GM04503 (cell line): ENCODE results near the gene ZNF761.
"Not testable (repeated sequence)": the region's sequence is repeated elsewhere in the genome, so short reads cannot be mapped to it uniquely, and the experiment has no call there.

ENCODE experiments used
- DNase-seq: peaks from one replicate; pipeline ENCODE4 v3.0.0-alpha.2; 2012; ENCODE audit warnings: low read depth

ZNF761 gene

GRCh38 chr19:53460131-53460721 lies 28.4 kb downstream of the ZNF761 start:
- not testable (repeated sequence) for DNase-seq

- no peak for DNase-seq
Observed at GRCh38 chr19:53461866-53462265, 30.1 kb downstream of the ZNF761 start.

GRCh38 chr19:53462861-53463260 lies 31.1 kb downstream of the ZNF761 start:
- DNase-seq: no peak

DNA sequence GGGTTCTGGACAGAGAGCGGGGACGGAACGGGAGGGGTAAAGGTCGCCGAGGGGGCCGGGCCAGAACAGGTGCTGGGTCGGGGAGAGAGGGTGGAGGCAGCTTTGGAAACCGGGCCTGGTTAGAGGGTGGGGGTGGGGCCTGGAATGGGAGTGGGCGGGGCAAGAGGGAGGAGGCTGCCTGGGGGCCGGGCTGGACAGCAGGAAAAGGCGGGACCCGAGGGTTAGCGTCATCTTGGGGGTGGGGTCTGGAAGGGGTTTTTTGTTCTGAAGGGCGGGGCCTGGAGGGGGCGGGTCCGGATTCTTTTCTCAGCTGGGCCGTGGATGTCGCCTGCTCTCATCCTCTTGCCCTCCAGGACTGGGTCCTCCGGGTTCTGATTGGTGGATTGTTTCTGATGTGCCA lies 31.5 kb downstream of the ZNF761 start:
- no peak for DNase-seq

DNA sequence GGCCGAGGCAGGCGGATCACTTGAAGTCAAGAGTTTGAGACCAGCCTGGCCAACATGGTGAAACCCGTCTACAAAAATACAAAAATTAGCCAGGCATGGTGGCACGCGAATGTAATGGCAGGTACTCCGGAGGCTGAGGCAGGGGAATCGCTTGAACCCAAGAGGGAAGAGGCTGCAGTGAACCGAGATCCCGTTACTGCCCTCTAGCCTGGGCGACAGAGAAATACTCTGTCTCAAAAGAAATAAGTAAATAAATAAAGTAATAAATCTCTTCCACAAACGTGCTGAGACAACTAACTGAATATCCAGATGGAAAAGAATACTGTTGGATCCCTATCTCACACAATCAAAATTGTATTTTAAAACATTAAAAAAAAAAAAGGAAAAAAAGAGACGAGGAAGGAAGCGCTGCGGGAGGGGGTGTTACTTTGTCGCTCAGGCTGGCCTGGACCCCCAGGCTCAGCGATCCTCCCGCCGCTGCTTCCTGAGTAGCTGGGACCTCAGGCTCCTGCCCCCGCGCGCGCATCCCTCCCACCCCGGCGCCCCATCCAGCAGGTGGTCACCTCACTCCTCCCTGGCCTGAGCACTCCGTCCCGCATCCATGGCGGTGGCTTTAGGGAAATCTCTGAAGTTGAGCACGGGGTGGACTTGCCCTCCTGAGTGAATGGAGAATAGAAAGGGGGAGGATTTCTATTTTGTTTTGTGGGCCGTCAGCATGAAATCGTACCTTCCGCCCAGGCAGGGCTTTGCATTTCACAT lies 35.1 kb downstream of the ZNF761 start:
- no peak for DNase-seq

- DNase-seq: peak; percentile 25
Observed at GRCh38 chr19:53467485-53468262, 35.9 kb downstream of the ZNF761 start, which contains the start of gene ZNF813. Gene ZNF813 (plus strand): TSS chr19:53467733. CDS start chr19:53483823, 16,090 bp downstream.

GRCh38 chr19:53468628-53469027 lies 36.8 kb downstream of the ZNF761 start:
- DNase-seq: not testable (repeated sequence)

DNA sequence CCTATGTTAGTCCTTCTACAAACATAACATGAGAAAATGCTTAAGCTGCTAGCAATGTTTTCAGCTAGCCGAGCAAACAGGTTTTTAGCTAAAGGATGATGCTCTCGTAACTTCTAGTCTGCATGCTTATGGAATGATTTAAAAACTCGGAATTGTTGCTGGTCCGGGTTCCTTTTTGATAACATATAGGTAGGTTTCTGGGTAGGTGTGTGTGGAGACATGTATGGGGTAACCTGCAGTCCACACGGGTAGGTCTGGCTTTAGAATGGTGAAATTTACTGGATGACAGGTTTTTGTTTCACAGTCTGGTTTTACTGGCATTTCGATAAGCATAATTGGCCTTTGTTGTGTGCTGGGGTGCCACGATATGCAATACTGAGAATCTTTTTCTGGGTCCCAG lies 40.1 kb downstream of the ZNF761 start:
- no peak for DNase-seq

GRCh38 chr19:53474832-53475231 lies 43.0 kb downstream of the ZNF761 start:
- DNase-seq: not testable (repeated sequence)

- not testable (repeated sequence) for DNase-seq
Observed at GRCh38 chr19:53475470-53475869, 43.7 kb downstream of the ZNF761 start.

DNA sequence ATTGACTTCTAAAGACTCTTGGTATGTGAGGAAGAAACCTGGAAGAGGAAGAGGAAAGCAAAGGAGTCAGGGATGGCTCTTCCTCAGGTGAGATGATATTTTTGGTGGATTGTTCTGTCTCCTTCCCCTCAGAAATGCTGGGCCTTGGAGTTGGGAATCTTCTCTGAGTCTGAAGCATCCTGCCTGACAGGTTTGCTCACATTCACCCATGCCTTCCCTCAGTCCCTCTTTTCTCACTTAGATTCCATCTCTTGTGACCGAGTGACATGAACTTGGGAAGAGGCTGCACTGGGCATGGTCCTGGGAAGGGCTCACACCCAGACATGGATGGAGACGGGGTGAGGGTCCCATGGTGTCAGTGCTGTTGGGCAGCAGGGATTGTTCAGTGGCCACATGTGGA lies 52.0 kb downstream of the ZNF761 start:
- not testable (repeated sequence) for DNase-seq

DNA sequence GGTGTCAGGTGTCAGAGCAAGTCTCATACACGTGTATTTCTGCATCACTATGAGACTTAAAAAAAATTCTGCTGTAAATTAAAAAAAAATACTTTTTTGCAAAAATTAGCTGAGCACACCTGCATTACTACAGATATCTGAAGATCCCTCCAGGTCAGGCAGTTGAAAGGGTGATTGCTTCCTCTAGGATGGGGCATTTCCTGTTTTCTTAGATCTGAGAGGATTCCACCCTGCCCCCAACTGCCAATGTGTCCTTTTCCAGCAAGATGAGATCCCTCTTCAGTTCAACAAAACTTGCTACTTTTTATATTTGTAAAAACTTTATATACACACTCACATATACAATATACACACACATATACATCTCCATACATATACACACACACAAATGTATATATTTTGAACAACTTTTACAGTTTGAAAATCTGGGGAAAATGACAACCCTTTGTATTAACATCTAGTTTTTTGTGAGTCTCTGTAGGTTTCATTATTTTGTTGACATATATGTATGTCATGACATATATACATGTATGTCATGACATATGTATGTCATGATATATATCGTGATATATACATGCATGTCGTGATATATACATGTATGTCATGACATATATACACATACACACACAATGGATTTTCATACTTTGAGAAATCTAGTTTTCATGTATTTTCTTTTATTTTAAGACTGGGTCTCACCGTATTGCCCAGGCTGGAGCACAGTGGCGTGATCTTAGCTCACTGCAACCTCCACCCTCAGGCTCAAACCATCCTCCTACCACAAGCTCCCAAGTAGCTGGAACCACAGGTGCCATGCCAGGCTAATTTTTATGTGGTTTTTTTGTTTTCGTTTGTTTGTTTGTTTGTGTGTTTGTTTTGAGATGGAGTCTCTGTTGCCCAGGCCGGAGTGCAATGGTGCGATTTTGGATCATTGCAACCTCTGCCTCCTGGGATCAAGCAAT lies 53.5 kb downstream of the ZNF761 start:
- no peak for DNase-seq

DNA sequence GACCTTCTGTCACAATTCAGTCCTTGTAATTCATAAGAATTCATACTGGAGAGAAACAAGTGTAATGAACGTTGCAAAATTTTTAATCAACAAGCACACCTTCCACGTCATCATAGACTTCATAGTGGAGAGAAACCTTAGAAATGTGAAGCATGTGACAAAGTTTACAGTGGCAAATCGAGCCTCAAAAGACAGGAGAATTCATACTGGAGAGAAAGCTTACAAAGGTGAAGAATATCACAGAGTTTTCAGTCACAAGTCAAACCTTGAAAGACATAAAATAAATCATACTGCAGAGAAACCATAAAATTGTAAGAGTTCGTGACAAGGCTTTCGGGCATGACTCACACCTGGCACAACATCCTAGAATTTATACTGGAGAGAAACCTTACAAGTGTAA lies 60.4 kb downstream of the ZNF761 start:
- DNase-seq: no peak

- DNase-seq: not testable (repeated sequence)
Observed at GRCh38 chr19:53497311-53498023, 65.7 kb downstream of the ZNF761 start.

DNA sequence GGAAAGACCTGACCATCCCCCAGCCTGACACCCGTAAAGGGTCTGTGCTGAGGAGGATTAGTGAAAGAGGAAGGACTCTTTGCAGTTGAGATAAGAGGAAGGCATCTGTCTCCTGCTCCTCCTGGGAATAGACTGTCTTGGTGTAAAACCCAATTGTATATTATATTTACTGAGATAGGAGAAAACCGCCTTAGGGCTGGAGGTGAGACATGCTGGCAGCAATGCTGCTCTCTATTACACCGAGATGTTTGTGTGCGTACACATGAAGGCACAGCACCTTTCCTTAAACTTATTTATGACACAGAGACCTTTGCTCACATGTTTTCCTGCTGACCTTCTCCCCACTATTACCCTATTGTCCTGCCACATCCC lies 66.2 kb downstream of the ZNF761 start:
- not testable (repeated sequence) for DNase-seq

- DNase-seq: not testable (repeated sequence)
Observed at GRCh38 chr19:53503151-53503550, 71.4 kb downstream of the ZNF761 start.

GRCh38 chr19:53503671-53504364 lies 72.0 kb downstream of the ZNF761 start:
- not testable (repeated sequence) for DNase-seq

GRCh38 chr19:53504365-53504703 lies 72.5 kb downstream of the ZNF761 start:
- DNase-seq: not testable (repeated sequence)

DNA sequence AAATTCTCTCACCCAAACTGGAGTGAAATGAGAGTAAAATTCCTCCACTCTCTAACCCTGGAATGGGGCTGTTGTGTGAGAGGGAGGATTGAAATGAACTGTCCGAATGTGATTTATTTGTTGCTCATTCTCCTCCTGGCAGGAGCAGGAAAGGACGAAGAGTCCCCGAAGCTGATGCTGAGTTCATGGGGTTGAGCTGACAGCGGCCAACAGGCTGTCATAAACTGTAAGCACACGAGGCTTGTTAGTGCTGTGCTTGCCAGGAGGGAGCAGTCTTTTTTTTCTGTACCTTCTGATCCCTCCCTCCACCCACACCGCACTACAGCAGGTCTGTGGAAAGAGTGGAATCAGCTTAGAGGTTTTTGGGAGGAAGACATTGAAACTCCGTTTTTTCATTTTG lies 73.1 kb downstream of the ZNF761 start:
- DNase-seq: no peak

- no peak for DNase-seq
Observed at GRCh38 chr19:53506728-53507127, 74.9 kb downstream of the ZNF761 start.
